AG10803 (cell line): ENCODE data around the gene GLIS1.

Experiments
- DNase-seq: peaks from one replicate; pipeline ENCODE4 v3.0.0; 2010; ENCODE audit warnings: low read depth
- H3K4me3 ChIP-seq: 2 replicates; pipeline ENCODE4 v1.5.1; 2011; ENCODE audit warnings: mild to moderate bottlenecking, low read length, control low read depth
- CTCF ChIP-seq: conservative IDR thresholded peaks from 2 replicates; pipeline ENCODE4 v1.5.1; 2011; ENCODE audit warnings: mild to moderate bottlenecking, low read length, control low read depth, inconsistent platforms

The GLIS1 gene

DNA sequence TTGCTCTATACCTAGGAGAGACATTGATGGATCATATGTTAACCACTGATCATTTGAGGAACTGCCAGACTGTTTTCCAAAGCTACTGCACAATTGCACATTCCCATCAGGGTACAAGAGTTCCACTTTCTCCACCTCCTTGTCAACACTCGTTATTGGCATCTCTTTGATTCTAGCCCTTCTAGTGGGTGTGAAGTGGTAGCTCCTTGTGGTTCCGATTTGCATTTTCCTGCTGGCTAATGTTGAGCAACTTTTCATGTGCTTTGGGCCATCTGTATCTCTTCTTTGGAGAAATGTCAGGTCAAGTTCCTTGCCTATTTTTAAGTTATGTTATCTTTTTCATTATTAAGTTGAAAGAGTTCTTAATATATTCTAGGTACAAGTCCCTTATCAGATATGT lies 189.7 kb downstream of the GLIS1 start:
- no peak for TF ChIP-seq CTCF
- peak; percentile 40 for DNase-seq
- no peak overlapping the region for H3K4me3 ChIP-seq

GRCh38 chr1:53548031-53548491 lies 190.9 kb downstream of the GLIS1 start:
- DNase-seq = no peak
- no peak overlapping the region for H3K4me3 ChIP-seq
- no peak for TF ChIP-seq CTCF

- no peak for DNase-seq
- H3K4me3 ChIP-seq = no peak overlapping the region
- no peak for TF ChIP-seq CTCF
These were observed 191.7 kb downstream of the GLIS1 start for GRCh38 chr1:53547231-53547790.

DNA sequence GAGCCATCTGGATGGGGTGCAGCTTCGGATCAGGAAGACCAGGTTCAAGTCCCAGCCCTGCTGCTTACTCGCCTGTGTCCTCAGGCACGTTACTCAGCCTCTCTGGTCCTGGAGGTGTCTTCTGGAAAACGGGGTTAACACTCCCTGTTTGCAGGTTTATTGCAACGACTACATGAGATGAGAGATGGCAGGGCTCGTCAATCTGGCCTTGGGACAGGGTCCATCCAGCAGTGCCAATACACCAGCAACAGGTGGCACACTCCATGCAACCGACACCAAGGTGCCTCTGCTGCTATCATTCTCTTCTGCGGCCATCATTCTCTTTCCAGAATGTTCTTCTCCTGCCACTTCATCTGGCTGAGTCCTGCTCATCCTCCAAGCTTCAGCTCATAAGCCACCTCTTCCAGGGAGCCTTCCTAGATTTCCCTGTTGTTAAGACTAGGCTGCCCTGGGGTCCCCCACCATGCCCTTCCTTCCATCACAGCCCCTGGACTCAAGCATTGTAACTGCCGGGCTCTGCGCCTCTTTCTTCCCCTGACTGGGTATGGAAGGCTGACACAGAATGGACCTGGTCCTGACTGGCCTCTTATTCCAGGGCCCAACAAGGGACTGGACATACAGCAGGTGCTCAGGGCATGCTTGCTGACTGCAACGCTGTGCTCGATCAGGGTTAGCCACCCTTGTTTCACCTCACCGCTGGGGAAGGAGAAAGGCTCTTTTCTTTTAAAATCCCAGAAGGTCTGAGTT lies 192.4 kb downstream of the GLIS1 start:
- TF ChIP-seq CTCF = no peak
- no peak for DNase-seq

GRCh38 chr1:53545663-53546408 lies 193.1 kb downstream of the GLIS1 start:
- peak; percentile 30 for DNase-seq
- TF ChIP-seq CTCF = no peak
- no peak overlapping the region for H3K4me3 ChIP-seq

More for the DNA sequence above, 192.4 kb downstream of the GLIS1 start:
- H3K4me3 ChIP-seq = no peak overlapping the region

- H3K4me3 ChIP-seq = no peak overlapping the region
- TF ChIP-seq CTCF = no peak
- no peak for DNase-seq
These were observed 194.0 kb downstream of the GLIS1 start for GRCh38 chr1:53544728-53545515.
